Measurements from ENCODE around the gene PLEKHO1.
"Not testable (repeated sequence)": the region's sequence is repeated elsewhere in the genome, so short reads cannot be mapped to it uniquely, and the experiment has no call there.

PLEKHO1 gene

GRCh38 chr1:150176593-150176992 lies 26.9 kb downstream of the PLEKHO1 start:
- DNase-seq = no peak

- DNase-seq = no peak
Measured at GRCh38 chr1:150178548-150178947, 28.8 kb downstream of the PLEKHO1 start.

- no peak for DNase-seq
Measured at GRCh38 chr1:150179867-150180266, 30.2 kb downstream of the PLEKHO1 start.

- no peak for DNase-seq
Measured at GRCh38 chr1:150180474-150180873, 30.8 kb downstream of the PLEKHO1 start.

- no peak for DNase-seq
Measured at GRCh38 chr1:150182247-150182646, 32.5 kb downstream of the PLEKHO1 start.

GRCh38 chr1:150183061-150183460 lies 33.3 kb downstream of the PLEKHO1 start:
- DNase-seq = no peak

GRCh38 chr1:150185481-150185880 lies 35.8 kb downstream of the PLEKHO1 start:
- DNase-seq = no peak

GRCh38 chr1:150186438-150186788 lies 36.7 kb downstream of the PLEKHO1 start:
- DNase-seq = not testable (repeated sequence)

GRCh38 chr1:150186789-150187559 lies 37.3 kb downstream of the PLEKHO1 start:
- peak; percentile 62 for DNase-seq

- DNase-seq = no peak
Measured at GRCh38 chr1:150187560-150187931, 37.8 kb downstream of the PLEKHO1 start.

GRCh38 chr1:150192012-150192411 lies 42.3 kb downstream of the PLEKHO1 start:
- DNase-seq = no peak

- DNase-seq = no peak
Measured at GRCh38 chr1:150194381-150195031, 44.8 kb downstream of the PLEKHO1 start.

- DNase-seq = no peak
Measured at GRCh38 chr1:150196417-150196816, 46.7 kb downstream of the PLEKHO1 start.

GRCh38 chr1:150207281-150207971 lies 57.7 kb downstream of the PLEKHO1 start:
- no peak for DNase-seq

- DNase-seq = not testable (repeated sequence)
Measured at GRCh38 chr1:150208460-150208859, 58.7 kb downstream of the PLEKHO1 start.
